NCI-H2196 (cell line): ENCODE measurements around the gene DLGAP3.

Experiments
- DNase-seq: peaks from one replicate; lab custom pipeline; 2025; ENCODE audit not compliant: unreplicated experiment; lab: John Stamatoyannopoulos, UW

Gene DLGAP3

DNA sequence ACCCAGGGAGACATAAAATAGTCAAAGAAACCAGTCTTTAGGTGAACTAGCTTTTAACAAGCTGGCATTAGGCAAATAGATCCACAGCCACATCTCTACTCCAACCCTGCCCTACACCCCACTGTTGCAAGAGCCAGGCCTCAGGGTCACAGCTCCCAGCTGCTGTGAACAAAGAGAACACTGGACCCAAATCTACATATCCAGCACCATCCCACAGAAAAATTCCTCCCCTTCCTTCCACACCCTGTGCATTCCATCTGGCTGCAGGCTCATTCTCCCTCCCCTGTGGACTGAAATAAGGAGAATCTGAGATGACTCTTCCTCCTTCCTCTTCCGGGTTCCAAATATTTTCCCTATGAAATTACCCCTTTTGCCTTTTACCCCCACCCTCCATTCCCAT is 23.2 kb downstream of the DLGAP3 start:
- no peak for DNase-seq

DNA sequence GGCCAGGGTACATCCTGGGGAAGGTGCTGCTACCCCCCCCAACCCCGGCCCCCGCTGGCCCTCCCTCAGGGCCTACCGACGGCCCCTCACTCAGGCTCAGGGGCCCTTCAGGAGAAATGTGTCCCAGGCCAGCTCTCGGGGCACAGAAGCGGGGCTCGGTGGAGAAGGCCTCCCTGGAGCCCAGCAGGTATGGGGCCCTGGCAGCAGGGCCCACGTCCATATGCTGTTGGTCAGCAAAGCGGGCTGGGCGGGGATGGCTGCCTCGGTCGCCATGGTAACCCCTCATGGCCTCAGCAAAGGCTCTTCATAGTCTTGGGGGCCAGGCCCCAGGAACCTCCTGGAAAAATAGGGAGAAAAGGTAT is 24.4 kb downstream of the DLGAP3 start:
- no peak for DNase-seq

DNA sequence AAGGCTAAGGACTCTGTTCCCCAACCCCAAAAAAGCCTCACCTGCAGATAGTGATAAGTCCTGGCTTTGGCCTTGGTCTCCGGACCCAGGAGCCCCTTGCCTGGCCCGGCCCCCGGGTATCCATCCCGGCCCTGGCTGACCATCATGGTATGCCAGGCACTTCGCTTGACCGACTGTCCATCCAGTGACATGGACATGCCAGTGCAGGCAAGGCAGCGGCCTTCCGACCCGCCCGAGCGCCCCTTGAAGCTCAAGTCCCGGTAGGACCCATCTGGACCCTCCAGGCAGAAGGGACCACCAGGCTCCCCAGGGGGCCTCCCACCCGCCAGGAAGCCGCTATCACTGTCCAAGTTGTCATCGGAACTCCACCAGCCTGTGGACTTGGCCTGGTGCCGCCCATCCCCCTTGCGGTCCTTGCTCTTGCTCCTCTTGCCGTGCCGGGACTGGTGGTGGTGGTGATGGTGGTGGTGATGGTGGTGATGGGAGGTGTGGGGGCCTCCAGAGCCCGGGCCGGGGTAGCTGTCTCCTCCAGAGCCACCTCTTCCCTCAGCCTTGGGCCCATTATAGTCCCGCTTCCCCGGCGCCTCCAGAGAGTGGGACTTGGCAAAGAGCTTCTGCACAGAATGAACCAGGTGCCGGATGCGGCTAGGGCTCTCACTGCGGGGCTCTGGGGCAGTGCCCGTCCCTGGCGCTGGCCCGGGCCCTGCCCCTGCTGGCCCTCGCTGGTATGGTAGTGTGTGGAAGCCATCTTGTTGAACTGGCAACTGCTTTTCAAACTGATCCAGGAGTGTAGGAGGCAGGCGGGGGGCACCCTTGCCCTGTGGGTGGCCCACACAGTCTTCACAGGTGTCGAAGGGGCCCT is 25.0 kb downstream of the DLGAP3 start:
- DNase-seq, result no peak

DNA sequence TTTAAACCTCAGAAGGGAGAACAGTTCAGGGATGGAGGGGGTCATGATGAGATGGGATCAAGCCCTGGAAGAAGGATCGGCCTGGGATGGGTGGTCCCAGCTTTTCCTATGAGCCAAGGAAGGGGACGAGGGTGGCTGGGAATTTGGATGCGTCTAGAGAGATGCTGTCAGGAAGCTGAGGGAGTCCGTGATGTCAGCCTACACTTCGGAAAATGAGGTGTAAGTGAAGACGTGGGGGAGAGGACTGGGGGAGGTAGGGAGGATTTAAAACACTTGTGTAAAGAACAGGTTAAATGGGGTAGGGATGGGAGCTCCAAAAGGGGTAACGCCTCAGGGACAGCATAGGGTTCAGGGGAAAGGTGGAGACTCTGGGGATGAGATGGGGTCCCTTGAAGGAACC is 27.5 kb downstream of the DLGAP3 start:
- no peak for DNase-seq

DNA sequence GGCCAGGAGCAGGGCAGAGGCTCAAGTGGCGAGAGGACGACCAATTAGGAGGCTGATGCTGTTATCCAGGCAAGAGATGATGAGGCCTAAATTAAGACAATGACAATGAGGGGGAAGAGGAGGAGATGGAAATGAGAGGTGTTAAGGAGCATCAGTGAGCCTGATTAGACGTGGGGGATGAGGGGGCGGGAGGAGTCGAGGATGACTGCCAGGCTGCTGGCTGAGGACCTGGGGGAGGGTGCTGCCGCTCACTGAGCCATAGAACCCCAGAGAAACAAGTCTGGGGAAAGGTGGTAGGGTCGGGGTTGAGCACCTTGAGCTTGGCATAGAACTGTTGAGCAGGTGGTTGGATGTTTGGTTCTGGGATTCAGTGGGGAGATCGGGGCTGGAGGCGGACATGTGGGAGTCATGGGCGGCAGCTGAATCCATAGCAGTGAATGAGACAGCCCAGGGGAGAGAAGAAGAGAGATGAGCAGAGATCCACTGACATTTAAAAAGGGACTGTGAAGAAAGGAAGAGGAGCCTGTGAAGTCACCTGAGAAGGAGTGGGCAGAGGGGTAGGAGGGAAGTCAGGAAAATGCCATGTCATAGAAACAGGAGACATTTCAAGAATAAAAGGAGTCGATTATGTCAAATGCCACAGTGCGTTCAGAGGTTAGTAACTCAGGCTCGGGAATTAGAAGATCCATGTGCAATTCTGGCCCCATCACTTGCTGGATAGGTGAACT is 28.5 kb downstream of the DLGAP3 start:
- no peak for DNase-seq

DNA sequence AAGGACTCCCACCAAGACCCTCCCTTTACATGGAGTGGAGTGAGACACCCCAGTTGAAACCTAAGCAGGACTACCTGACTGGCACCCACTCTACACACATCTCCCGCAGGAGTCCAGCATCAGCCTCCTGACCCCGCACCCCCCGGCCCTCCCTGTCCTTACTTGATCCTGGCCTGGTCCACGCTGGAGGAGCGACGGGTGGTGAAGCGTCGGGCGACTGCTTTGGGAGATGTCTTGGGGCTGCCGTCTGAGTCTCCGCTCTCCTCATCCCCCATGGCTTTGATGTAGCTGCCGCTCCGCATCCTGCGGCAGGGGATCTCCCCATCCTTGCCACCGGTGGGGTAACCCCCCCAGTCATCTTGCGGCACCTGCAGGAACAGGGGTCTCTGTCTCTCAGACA is 29.5 kb downstream of the DLGAP3 start:
- DNase-seq, result no peak

DNA sequence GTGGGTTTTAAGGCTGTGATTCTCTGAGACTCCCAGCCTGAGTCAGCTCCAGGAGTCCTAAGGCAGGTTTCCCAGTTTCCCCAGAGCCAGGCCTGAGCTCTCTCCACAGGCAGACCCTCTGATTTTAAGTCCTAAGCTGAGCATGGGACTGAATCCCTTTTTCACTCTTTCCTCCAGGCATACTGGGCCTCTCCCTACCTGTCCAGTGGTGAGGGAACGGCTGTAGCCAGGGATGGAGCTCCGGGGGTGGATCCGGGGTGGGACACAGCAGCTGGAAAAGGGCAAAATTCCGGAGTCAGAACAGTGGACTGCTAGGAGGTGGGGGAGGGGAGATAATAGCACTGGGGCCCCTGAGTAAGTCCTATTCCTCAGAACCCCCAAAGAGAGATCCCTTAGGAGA is 30.0 kb downstream of the DLGAP3 start:
- DNase-seq, result no peak

DNA sequence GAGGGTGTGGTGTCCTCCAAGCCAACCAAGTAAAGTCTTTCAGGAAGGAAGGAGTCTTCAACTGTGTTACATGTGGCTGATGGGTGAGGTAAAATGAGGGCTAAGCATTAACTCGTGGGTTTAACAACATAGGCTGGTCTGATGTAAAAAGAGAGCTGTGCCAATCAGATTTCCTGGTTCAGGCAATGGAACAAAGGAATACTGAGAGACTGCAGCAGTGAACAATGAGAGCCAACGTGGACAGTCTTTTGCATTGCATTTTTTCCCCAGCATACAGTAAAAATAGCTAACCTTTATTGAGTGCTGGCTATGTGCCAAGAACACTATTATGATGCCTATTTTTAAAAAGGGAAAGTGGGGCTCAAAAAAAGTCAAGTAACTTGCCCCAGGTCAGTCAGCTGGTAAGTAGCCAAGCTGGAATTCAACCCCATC is 31.1 kb downstream of the DLGAP3 start:
- DNase-seq, result no peak

DNA sequence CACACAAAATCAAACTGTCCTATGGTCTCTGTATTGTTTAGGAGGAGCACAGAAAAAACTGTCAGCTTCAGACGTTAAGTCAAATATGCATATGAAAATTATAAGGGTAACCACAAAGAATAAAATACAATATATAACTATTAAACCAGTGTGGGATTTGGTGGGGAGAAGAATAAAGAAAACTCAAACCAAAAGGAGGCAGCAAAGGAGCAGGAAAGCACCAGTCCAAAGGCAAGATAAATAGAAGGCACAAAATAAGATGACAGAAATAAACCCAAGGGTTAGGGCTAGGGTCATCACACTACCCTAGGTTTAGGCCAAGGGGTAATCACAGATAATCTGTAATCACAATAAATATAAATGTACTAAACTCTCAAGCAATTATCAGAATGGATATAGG is 32.8 kb downstream of the DLGAP3 start:
- DNase-seq, result no peak

DNA sequence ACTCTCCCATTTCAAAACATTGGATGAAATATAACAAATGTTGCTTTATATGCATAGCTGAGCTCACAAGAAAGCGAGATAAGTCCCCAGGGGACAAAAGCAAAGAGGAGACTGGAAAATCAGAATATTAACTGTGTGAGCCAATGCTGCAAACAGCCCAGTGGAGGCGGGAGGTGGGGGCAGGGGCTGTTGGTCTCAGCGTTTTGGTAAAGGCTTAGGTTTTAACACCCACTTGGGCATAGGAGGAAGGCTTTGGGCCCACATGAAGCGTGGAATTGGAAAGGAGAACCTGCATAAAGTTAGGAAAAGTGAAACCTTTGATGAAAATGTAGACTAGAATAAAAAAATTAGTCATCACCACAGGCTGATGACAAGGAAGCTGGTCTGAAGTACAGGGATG is 39.7 kb downstream of the DLGAP3 start:
- no peak for DNase-seq

DNA sequence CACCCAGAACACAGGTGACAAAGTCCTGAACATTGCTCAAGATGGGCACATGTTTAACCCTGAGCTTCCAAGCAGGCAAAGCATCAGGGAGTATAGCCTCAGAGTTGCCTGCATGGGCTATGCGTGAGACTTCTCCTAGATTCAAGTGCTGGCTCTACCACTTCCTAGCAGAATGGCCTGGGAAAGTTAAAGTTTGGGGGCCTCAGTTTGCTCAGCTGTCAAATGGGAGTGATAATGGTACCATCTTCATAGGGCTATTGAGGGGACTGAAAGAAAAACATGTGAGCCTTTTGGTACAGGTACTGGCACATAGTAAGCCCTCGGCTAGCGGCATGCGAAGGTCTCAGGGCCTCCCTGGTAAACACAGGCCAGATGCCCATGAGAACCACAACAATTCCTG is 41.9 kb downstream of the DLGAP3 start:
- no peak for DNase-seq

DNA sequence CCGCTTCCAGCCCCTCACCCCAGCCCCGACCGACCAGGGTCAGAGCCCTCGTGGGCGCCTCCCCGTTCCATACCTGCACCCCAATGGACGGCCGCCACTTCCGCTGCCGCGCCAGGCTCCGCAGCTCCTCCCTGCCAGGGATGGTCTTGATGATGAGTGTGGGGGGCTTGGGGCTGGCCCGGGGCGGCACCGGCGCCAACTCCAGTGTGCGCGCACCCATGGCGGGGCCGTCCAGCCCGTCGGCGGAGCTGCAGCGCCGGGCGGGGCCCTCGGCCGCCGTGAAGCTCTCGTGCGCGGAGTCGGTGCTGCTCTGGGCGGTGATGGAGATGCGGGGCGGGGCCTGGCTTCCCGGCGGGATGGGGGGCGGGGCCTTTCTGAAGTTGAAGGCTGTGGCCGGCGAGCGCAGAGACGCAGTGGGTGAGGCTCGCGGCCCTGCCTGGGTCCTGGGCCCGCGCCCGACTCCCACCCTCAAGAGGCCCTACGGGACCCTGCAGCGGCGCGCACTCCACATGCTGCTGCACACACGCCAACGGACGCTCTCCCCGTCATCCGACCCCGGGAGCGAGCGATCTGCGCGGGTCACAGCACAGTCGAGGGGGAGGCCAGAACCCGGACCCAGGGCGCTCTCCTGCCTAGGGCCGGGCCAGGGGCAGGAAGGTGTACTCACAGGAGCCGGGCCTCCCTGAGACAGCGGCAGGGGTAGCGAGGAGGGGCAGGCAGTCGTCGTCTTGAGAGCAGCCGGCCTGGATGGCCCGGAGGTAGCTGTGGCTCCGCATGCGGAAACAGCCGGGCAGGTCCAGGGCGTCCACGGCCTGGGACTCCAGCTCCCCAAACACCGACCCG is 43.8 kb downstream of the DLGAP3 start:
- DNase-seq, result no peak

DNA sequence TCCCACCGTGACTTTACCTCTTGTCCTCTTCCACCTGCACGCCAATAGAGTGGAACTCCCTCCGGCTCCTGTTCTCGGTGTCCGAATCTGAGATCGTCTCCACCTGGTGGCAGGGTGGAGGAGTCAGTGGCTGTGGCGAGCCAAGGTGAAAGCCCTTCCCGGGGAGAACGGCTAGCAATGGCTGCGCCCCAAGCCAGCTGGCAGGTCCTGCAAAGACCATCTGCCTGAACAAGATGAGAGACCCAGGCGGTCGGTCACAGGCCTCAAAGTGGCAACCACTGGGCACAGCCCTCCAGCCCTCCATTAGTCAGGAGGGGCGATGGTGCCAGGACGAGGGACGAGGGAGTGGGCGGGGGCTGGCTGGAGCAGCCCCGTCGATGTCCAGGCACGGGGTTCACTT is 44.5 kb downstream of the DLGAP3 start:
- no peak for DNase-seq

DNA sequence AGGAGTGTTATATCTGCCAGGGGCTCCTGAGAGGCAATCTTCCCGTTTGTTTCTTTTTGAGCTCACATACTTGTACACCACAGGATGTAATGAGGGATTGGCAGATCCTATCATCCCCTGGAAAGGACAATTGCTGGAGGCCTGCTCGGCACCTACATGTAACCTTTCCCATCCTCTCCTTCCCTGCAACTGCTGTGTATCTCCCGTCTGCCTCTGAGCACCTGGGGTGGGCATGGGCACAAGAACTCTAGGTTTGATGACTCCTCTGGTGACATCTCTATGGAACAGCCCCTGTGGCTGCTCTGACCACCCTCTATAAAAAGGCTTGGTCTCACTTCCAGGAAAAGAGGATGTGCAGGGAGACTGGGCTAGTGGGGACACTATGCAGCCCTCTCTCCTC is 44.9 kb downstream of the DLGAP3 start:
- no peak for DNase-seq

DNA sequence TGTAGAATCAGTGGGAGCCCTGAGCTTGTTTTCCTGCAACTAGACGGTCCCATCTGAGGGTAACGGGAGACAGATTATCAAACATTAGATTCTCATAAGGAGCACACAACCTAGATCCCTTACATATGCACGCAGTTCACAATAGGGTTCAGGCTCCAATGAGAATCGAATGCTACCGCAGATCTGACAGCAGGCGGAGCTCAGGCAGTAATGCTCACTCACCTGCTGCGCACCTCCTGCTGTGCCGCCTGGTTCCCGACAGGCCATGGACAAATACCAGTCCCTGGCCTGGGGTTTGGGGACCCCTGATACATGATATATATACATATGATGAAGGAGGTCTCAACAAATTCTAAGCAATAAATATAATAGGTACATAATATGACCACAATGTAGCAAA is 50.2 kb downstream of the DLGAP3 start:
- DNase-seq, result no peak

DNA sequence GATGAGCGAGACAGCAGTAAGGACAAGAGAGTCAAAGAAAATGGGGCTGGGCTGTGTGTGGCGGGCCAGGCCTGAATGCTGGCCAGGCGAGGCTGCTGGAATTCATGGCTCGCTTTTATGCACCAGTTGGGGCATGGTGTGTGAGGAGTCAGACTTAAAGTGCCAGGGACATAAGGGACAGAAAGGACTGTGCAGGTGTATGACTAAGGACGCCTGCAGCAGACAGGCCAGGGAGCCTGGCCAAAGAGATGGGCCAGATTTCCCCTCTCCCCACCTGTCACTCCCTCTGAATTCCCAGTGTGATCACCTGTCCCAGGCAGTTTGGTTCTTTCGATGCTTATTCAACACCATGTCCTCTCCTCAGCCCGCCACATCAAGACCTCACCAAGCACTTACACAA is 53.0 kb downstream of the DLGAP3 start:
- no peak for DNase-seq

DNA sequence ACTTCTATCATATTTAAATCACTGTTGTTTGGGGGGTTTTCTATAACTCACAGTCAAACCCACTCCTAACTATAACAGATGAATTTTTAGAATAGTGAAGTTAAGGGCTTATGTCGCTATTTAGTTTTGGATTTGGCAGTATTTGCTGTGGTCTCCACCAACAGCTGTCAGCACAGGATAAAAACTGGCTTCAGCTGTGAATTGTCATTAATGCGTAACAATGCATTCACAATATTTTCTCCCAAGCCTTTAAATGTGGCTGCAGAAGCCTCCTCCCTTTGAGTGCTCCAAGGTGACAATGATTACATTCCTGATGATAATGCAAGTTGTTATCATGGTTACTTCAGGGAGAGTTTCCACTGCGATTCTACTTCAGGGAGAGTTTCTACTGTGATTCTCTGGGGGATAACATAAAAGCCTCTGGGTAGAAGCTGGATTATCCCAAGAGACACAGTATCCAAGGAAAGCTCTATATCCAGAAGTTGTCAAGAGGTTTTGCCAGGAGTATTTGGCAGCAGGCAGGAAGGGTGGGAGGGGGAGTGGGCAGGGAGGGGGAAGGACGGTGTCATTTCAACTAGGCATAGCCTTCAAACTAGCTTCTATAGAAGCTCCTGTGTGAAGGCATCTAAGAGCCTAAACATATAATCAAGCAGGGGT is 55.0 kb downstream of the DLGAP3 start:
- DNase-seq, result no peak

DNA sequence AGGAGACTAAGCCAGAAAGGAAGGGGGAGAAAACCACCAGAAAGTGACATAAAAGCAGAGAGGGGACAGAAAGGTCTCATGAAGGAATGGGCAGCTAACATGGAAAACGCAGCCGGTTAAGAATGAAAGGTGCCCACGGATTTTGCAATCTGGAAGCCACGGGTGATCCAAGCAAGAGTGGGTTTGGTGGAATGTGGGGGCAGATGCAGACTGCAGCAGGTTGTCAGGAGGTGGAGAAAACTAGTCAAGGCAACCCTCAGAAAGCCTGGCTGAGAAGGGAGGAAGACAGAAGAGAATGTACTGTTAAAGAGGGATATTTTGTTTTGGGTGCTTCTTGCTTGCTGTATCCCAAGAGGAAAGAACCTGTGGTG is 57.3 kb downstream of the DLGAP3 start:
- DNase-seq, result no peak

DNA sequence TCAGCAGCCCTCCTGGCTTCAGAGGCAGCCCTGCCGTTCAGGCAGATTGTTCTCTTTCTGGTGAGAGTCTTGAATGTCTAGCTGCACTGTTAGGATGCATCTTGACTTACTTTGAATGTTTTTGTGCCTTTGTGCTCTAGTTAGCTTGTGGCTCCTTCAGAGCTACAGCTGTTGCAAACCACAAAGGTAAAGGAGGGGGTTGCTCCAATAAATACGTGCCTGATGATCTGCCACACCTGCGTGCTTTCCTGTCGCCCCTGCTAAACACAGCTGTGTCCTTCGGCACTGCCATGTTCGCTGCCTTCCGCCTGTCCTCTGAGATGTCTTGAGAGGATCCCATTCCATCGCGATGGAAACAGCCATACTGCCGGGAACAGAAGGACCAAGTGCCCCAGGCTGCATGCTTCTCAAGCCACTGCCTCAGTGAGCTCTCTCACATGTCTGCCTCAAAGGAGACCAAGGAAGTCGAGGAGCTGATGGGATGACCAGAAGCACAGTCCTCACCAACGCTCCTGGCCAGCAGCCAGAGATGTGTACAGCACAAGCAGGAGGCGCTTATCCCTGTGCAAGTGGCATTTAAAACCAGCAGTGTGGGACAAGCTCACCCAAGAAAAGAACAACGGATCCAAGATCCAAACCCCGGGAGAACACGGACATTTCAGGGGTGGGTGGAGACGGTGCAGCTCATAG is 57.9 kb downstream of the DLGAP3 start:
- DNase-seq, result no peak

DNA sequence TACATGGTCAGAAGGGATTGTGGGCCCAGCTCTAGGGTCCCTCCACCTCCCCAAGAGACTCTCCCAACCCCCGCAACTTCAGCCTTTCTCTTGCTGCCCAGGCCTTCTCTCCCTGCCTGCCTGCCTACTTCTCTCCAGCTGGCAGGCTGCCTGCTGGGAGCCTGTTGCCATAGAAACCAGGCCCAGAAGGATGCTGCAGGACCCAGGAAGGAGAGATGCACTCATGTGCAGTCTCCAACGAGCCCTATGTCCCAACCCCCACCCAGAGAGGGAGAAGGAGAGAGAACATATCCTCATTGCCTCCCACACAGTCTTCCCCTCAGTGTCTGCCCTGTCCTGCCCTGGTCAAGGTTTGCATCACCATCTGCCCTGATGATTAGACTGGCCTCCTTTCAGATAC is 59.1 kb downstream of the DLGAP3 start:
- peak; percentile 43 for DNase-seq

DNA sequence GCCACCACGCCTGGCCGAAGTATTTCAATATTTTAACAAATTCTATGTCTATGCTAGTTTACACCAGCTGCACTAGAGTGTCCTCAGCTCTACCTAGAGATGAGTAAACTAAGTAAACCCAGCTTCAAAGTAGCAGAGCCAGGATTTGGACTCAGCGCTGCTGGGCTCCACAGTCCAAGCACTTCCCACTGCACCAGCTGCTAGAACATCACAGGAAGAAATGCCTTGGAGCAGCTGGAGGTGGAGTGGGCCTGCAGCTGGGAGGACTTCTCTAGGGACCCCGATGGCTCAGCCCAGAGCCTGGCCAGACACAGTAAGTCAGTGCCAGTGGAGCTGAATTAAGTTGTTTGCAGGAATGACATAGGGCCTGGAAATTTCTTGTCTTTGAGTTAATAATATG is 59.7 kb downstream of the DLGAP3 start:
- DNase-seq, result no peak
